SK-N-SH (cell line): ENCODE results near the gene CCNF. TPM values are rescaled to one million over a fixed set of nuclear protein-coding genes. Genes with fewer than 3 reads are reported as not detected.
"Not testable (repeated sequence)": the region's sequence is repeated elsewhere in the genome, so short reads cannot be mapped to it uniquely, and the experiment has no call there.

ENCODE experiments used
- CTCF ChIA-PET: fragments of 300-600, 350-600 bp; formaldehyde crosslinking; extraction: SDS; loops from one replicate; lab custom pipeline; 2021; lab: Yijun Ruan, JAX
- POLR2A ChIA-PET: fragments of 350-600 bp; sonication (Branson Sonifier 250); formaldehyde crosslinking; extraction: SDS; loops from one replicate; lab custom pipeline; 2020; ENCODE audit warnings: antibody characterized with exemption, inconsistent platforms; lab: Yijun Ruan, JAX
- DNase-seq: peaks from one replicate; pipeline ENCODE4 v3.0.0; 2012
- H2AFZ ChIP-seq: fragments of 200-600 bp; sonication (generic); 2 replicates; pipeline ENCODE4 v1.8.1; 2016; ENCODE audit warnings: antibody characterized with exemption, mild to moderate bottlenecking, low read depth
- H3F3A ChIP-seq: fragments of 200-600 bp; sonication (generic); replicated peaks from 2 replicates; pipeline ENCODE3; 2016; ENCODE audit warnings: antibody characterized with exemption, mild to moderate bottlenecking; ENCODE audit not compliant: insufficient read depth
- H3K27ac ChIP-seq, 2 experiments: fragments of 200-500 bp in 1 of 2; fragments of 200-600 bp in 1 of 2; sonication (Bioruptor generic) in 1 of 2; sonication (generic), shearing (Covaris generic) in 1 of 2; 2 replicates each; pipeline versions ENCODE4 v1.5.1 to v1.6.1; 2014 to 2016; ENCODE audit warnings: low read depth in 2 of 2, inconsistent platforms in 1 of 2, low read length in 1 of 2, mild to moderate bottlenecking in 1 of 2, mixed read lengths in 1 of 2
- H3K27me3 ChIP-seq: fragments of 200-600 bp; sonication (generic), shearing (Covaris generic); 2 replicates; pipeline ENCODE4 v1.6.1; 2016; ENCODE audit warnings: mixed run types; ENCODE audit not compliant: insufficient read depth
- H3K36me3 ChIP-seq, 2 experiments: fragments of 200-500 bp in 1 of 2; fragments of 200-600 bp in 1 of 2; sonication (Bioruptor generic) in 1 of 2; sonication (generic) in 1 of 2; replicated peaks in 1 of 2; 2 replicates each; pipeline versions ENCODE3 to v1.5.1; 2014 to 2016; ENCODE audit warnings: low read length in 1 of 2, mild to moderate bottlenecking in 1 of 2; ENCODE audit not compliant: insufficient read depth in 2 of 2, control insufficient read depth in 1 of 2
- H3K4me1 ChIP-seq, 2 experiments: fragments of 200-500 bp in 1 of 2; fragments of 200-600 bp in 1 of 2; sonication (Bioruptor generic) in 1 of 2; sonication (generic), shearing (Covaris generic) in 1 of 2; 2 replicates each; pipeline versions ENCODE4 v1.5.1 to v1.6.1; 2014 to 2016; ENCODE audit warnings: low read depth in 1 of 2, low read length in 1 of 2, mixed run types in 1 of 2; ENCODE audit not compliant: insufficient read depth in 2 of 2, control insufficient read depth in 1 of 2
- H3K4me2 ChIP-seq: fragments of 200-600 bp; sonication (generic), shearing (Covaris generic); 2 replicates; pipeline ENCODE4 v1.6.1; 2017; ENCODE audit warnings: mixed run types
- H3K4me3 ChIP-seq, 2 experiments: fragments of 200-500 bp in 1 of 2; fragments of 200-600 bp in 1 of 2; sonication (Bioruptor generic) in 1 of 2; sonication (generic), shearing (Covaris generic) in 1 of 2; 2 replicates each; pipeline versions ENCODE4 v1.5.1 to v1.8.1; 2014 to 2016; ENCODE audit warnings: low read depth in 2 of 2, inconsistent platforms in 1 of 2, low read length in 1 of 2, mild to moderate bottlenecking in 1 of 2, mixed read lengths in 1 of 2, moderate library complexity in 1 of 2
- H3K79me2 ChIP-seq: fragments of 200-600 bp; sonication (generic); 2 replicates; pipeline ENCODE4 v1.8.1; 2017; ENCODE audit warnings: mild to moderate bottlenecking; ENCODE audit not compliant: insufficient read depth
- H3K9ac ChIP-seq: fragments of 200-600 bp; sonication (generic); 2 replicates; pipeline ENCODE4 v1.6.1; 2017; ENCODE audit warnings: mixed run types
- H3K9me2 ChIP-seq: fragments of 200-600 bp; sonication (generic); 2 replicates; pipeline ENCODE4 v1.6.1; 2017; ENCODE audit warnings: mixed run types
- H3K9me3 ChIP-seq: fragments of 200-600 bp; sonication (generic); 2 replicates; pipeline ENCODE4 v1.6.1; 2017; ENCODE audit warnings: mixed run types, mild to moderate bottlenecking, moderate library complexity
- H4K20me1 ChIP-seq: fragments of 200-600 bp; sonication (generic); 2 replicates; pipeline ENCODE4 v1.6.1; 2017; ENCODE audit warnings: mild to moderate bottlenecking, mixed run types; ENCODE audit not compliant: insufficient read depth
- CTCF ChIP-seq: fragments of 200-600 bp; sonication (generic); IDR thresholded peaks from 2 replicates; pipeline ENCODE4 v1.6.1; 2017; ENCODE audit warnings: antibody characterized with exemption, mild to moderate bottlenecking, moderate library complexity
- ELF1 ChIP-seq: IDR thresholded peaks from 2 replicates; pipeline ENCODE4 v1.4.0; 2012
- EZH2phosphoT487 ChIP-seq: fragments of 200-600 bp; sonication (generic); IDR thresholded peaks from 2 replicates; pipeline ENCODE4 v1.6.1; 2017; ENCODE audit warnings: low read depth, mixed run types, mild to moderate bottlenecking, antibody characterized with exemption, moderate library complexity, borderline replicate concordance
- FOSL2 ChIP-seq: IDR thresholded peaks from 2 replicates; pipeline ENCODE4 v1.4.0; 2012; ENCODE audit warnings: low read depth, mild to moderate bottlenecking, moderate library complexity, borderline replicate concordance
- FOXM1 ChIP-seq: IDR thresholded peaks from 2 replicates; pipeline ENCODE4 v1.4.0; 2012; ENCODE audit warnings: low read depth, mild to moderate bottlenecking
- GABPA ChIP-seq: IDR thresholded peaks from 2 replicates; pipeline ENCODE4 v1.4.0; 2012; ENCODE audit warnings: low read depth, mild to moderate bottlenecking
- GATA2 ChIP-seq: sonication (generic); formaldehyde crosslinking; IDR thresholded peaks from 2 replicates; pipeline ENCODE4 v1.5.0; 2020; ENCODE audit warnings: mild to moderate bottlenecking, missing genetic modification reagents
- IRF3 ChIP-seq: fragments of 150-350 bp; IDR thresholded peaks from 2 replicates; pipeline ENCODE4 v1.6.1; 2016; ENCODE audit warnings: mild to moderate bottlenecking, low read depth, low read length
- JUND ChIP-seq: IDR thresholded peaks from 2 replicates; pipeline ENCODE4 v1.4.0; 2012
- MAX ChIP-seq: IDR thresholded peaks from 2 replicates; pipeline ENCODE4 v1.4.0; 2012; ENCODE audit warnings: low read depth
- NFIC ChIP-seq: IDR thresholded peaks from 2 replicates; pipeline ENCODE4 v1.4.0; 2012; ENCODE audit warnings: borderline replicate concordance
- NRF1 ChIP-seq: IDR thresholded peaks from 2 replicates; pipeline ENCODE4 v1.6.1; 2012; ENCODE audit warnings: low read depth, mild to moderate bottlenecking, low read length
- PBX3 ChIP-seq: IDR thresholded peaks from 2 replicates; pipeline ENCODE4; 2012
- POLR2AphosphoS5 ChIP-seq: IDR thresholded peaks from 2 replicates; pipeline ENCODE4 v1.6.1; 2012; ENCODE audit warnings: low read depth, low read length
- SIN3A ChIP-seq: IDR thresholded peaks from 2 replicates; pipeline ENCODE4 v1.6.1; 2012; ENCODE audit warnings: low read depth, mild to moderate bottlenecking, low read length, moderate library complexity, borderline replicate concordance
- SMC3 ChIP-seq: IDR thresholded peaks from 2 replicates; pipeline ENCODE4 v1.6.1; 2012; ENCODE audit warnings: low read depth, low read length, improper control_type of control experiment
- TCF12 ChIP-seq: IDR thresholded peaks from 2 replicates; pipeline ENCODE4 v1.4.0; 2012
- TEAD4 ChIP-seq: IDR thresholded peaks from 2 replicates; pipeline ENCODE4 v1.4.0; 2012; ENCODE audit warnings: mild to moderate bottlenecking, borderline replicate concordance; ENCODE audit not compliant: insufficient read depth
- YY1 ChIP-seq: IDR thresholded peaks from 2 replicates; pipeline ENCODE4 v1.4.0; 2012; ENCODE audit warnings: low read depth, mild to moderate bottlenecking
- WGBS: methylation state at CpG from one replicate; pipeline ENCODE4 v1.1.6; 2017; ENCODE audit warnings: low lambda C conversion rate; 5-methylcytosine and 5-hydroxymethylcytosine counted together
- polyA plus RNA-seq, 3 experiments: library from polyadenylated mRNA; depleted of rRNA; stranded (reverse); fragments of >200 nt; gene quantifications; 2 replicates each; pipeline ENCODE4 v1.2.3, GENCODE V29; 2012
- TF ChIP-seq, protein P1 (sequence below): IDR thresholded peaks from 2 replicates; pipeline ENCODE4 v1.4.0; 2012; ENCODE audit warnings: low read depth, borderline replicate concordance

CCNF gene
- polyA plus RNA-seq, 1 of the 3 experiments (the other 2 are of a cell fraction): 4.6 TPM

- TF ChIP-seq IRF3: no peak
- no peak for TF ChIP-seq JUND
- TF ChIP-seq TCF12: no peak
Measured at GRCh38 chr16:2438121-2438520, 8.9 kb downstream of the CCNF start (continued).

GRCh38 chr16:2439598-2439997 lies 10.4 kb downstream of the CCNF start:
- DNase-seq: no peak
- CTCF ChIA-PET: interaction anchor here (0.7 to 2.6 kb wide), 4 partner anchors 9 to 100 kb away, joined by 3 to 16 read pairs (median 6); partner anchors contain the start of gene CCNF
- H3K27ac ChIP-seq: no peak overlapping the region

GRCh38 chr16:2441143-2441804 lies 12.0 kb downstream of the CCNF start:
- not testable (repeated sequence) for DNase-seq

More at GRCh38 chr16:2439598-2439997, 10.4 kb downstream of the CCNF start:
- Histone ChIP-seq H3K9me3 (no peaks in the 10 kb centered on the region), H3K27me3 (no peaks in the 10 kb centered on the region), H3F3A (peaks cover 3% of the 10 kb centered on the region), H4K20me1 (no peaks in the 10 kb centered on the region), H3K9ac (no peak overlapping the region), H3K9me2 (no peaks in the 10 kb centered on the region), H2AFZ (no peak overlapping the region), H3K4me3 (no peak overlapping the region), H3K4me1 (no peaks in the 10 kb centered on the region), H3K36me3 (peaks cover 31 to 37% of the 10 kb centered on the region in 2 experiments), H3K4me2 (no peak overlapping the region), H3K79me2 (peaks cover 15% of the 10 kb centered on the region; the same call in 1 of the 2 replicates)
- 100% methylated on average over 4 of the region's 11 CpGs for WGBS
- TF ChIP-seq ELF1 (no peak), SMC3 (no peak), CTCF (no peak), FOXM1 (no peak), MAX (no peak), NRF1 (no peak), PBX3 (no peak), POLR2AphosphoS5 (no peak), GABPA (no peak), FOSL2 (no peak), TEAD4 (no peak), SIN3A (no peak), EZH2phosphoT487 (no peak), NFIC (no peak), GATA2 (CRISPR knock-in tag) (no peak), YY1 (no peak)
- TF ChIP-seq, protein P1, sequence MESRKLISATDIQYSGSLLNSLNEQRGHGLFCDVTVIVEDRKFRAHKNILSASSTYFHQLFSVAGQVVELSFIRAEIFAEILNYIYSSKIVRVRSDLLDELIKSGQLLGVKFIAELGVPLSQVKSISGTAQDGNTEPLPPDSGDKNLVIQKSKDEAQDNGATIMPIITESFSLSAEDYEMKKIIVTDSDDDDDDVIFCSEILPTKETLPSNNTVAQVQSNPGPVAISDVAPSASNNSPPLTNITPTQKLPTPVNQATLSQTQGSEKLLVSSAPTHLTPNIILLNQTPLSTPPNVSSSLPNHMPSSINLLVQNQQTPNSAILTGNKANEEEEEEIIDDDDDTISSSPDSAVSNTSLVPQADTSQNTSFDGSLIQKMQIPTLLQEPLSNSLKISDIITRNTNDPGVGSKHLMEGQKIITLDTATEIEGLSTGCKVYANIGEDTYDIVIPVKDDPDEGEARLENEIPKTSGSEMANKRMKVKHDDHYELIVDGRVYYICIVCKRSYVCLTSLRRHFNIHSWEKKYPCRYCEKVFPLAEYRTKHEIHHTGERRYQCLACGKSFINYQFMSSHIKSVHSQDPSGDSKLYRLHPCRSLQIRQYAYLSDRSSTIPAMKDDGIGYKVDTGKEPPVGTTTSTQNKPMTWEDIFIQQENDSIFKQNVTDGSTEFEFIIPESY: no peak
- POLR2A ChIA-PET: interaction anchor here (0.7 kb wide), 1 partner anchor 234 kb away, joined by 3 read pairs; no protein-coding TSS in a partner anchor

More at GRCh38 chr16:2441143-2441804, 12.0 kb downstream of the CCNF start:
- not testable (repeated sequence) for H3K4me1 ChIP-seq, H3F3A ChIP-seq, H3K4me2 ChIP-seq, H3K27me3 ChIP-seq, H3K9me3 ChIP-seq, H3K9me2 ChIP-seq, H2AFZ ChIP-seq, H3K27ac ChIP-seq, H4K20me1 ChIP-seq, H3K79me2 ChIP-seq, H3K4me3 ChIP-seq, H3K9ac ChIP-seq
- peaks cover 32 to 38% of the 10 kb centered on the region in 2 experiments for H3K36me3 ChIP-seq
- ChIA-PET POLR2A (interaction anchor here (0.6 kb wide), 1 partner anchor 90 kb away, joined by 5 read pairs; no protein-coding TSS in a partner anchor), CTCF (interaction anchor here (1.5 to 2.6 kb wide), 3 partner anchors 11 to 60 kb away, joined by 4 to 16 read pairs (median 7); partner anchors contain the start of gene CCNF)
- 97% methylated on average over 13 of the region's 15 CpGs for WGBS
